Vagina (tissue), 2 donors: ENCODE measurements around the gene MEF2C.

ENCODE experiments used
- POLR2A ChIP-seq, 2 donors: fragments of 450-650 bp; IDR thresholded peaks; one replicate each; pipeline ENCODE4 v1.6.1; 2017; ENCODE audit warnings: antibody characterized with exemption in 2 of 2, mild to moderate bottlenecking in 2 of 2, moderate library complexity in 2 of 2
- TF ChIP-seq, protein P1 (sequence below), 3 experiments: fragments of 450-650 bp in 2 of 3; fragments of 200-600 bp in 1 of 3; sonication (generic) in 1 of 3; IDR thresholded peaks; one replicate each; pipeline ENCODE4 v1.5.1; 2017 to 2019; ENCODE audit warnings: antibody characterized with exemption in 3 of 3, mild to moderate bottlenecking in 2 of 3, moderate library complexity in 2 of 3

DNA sequence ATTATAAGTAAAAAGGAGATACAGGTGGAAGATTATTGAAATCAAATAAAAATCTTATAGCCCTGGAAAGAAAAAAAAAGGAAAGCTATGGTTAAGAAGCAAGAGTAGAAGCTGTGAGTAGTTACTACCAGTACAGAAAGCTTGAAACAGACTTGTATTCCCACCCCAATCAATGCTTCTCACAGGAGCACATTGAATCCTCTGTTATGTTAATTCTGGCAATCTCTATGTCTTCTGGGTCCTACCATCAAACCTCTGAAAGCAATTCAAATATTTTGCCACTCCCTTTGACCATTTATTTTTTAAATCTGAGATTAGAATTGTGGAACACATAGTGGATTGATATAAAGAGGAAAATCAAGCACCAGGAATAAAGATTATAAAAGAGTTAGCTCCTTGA is 186.5 kb downstream of the MEF2C start:
- TF ChIP-seq, protein P1, sequence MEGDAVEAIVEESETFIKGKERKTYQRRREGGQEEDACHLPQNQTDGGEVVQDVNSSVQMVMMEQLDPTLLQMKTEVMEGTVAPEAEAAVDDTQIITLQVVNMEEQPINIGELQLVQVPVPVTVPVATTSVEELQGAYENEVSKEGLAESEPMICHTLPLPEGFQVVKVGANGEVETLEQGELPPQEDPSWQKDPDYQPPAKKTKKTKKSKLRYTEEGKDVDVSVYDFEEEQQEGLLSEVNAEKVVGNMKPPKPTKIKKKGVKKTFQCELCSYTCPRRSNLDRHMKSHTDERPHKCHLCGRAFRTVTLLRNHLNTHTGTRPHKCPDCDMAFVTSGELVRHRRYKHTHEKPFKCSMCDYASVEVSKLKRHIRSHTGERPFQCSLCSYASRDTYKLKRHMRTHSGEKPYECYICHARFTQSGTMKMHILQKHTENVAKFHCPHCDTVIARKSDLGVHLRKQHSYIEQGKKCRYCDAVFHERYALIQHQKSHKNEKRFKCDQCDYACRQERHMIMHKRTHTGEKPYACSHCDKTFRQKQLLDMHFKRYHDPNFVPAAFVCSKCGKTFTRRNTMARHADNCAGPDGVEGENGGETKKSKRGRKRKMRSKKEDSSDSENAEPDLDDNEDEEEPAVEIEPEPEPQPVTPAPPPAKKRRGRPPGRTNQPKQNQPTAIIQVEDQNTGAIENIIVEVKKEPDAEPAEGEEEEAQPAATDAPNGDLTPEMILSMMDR (IDR thresholded peaks at IDR 0.05), result no peak
- no peak for TF ChIP-seq POLR2A (IDR thresholded peaks at IDR 0.05)
